Panc1 (cell line): Measurements from ENCODE around the gene ORC6. TPM values are rescaled to one million over a fixed set of nuclear protein-coding genes. Genes with fewer than 3 reads are reported as not detected.

ENCODE experiments used
- ATAC-seq: fragments of 200-7000 bp; cut with Tn5 transposase; 2 replicates; pipeline ENCODE4 v1.9.1; 2020; ENCODE audit warnings: mild to moderate bottlenecking, moderate library complexity
- BruUV-seq: library from RNA; stranded (reverse); fragments of 400-500 nt; replicated peaks from 2 replicates; lab custom pipeline; 2021; lab: Mats Ljungman, UMichigan
- CTCF ChIA-PET: fragments of 300-600 bp; sonication (Branson Sonifier 250); formaldehyde crosslinking; loops from one replicate; lab custom pipeline; 2022; ENCODE audit warnings: antibody characterized with exemption; lab: Charles Lee
- POLR2A ChIA-PET: fragments of 300-600 bp; sonication (Branson Sonifier 250); formaldehyde crosslinking; loops from one replicate; lab custom pipeline; 2022; ENCODE audit warnings: antibody characterized with exemption; lab: Charles Lee
- DNase-seq: peaks from one replicate; pipeline ENCODE4 v3.0.0-alpha.2; 2010; ENCODE audit warnings: low read depth, low spot score
- H3K27ac ChIP-seq: 2 replicates; pipeline ENCODE4 v1.5.1; 2011; ENCODE audit warnings: mild to moderate bottlenecking, low read length, inconsistent platforms
- H3K27me3 ChIP-seq: fragments of 200-500 bp; sonication (Bioruptor generic); 2 replicates; pipeline ENCODE4 v1.6.0; 2014; ENCODE audit warnings: low read length, inconsistent platforms; ENCODE audit not compliant: control insufficient read depth, insufficient read depth
- H3K36me3 ChIP-seq: fragments of 200-500 bp; sonication (Bioruptor generic); 2 replicates; pipeline ENCODE4 v1.5.1; 2014; ENCODE audit warnings: inconsistent platforms, mild to moderate bottlenecking, low read length, moderate library complexity; ENCODE audit not compliant: control insufficient read depth, insufficient read depth
- H3K4me1 ChIP-seq: 2 replicates; pipeline ENCODE4 v1.5.1; 2011; ENCODE audit warnings: inconsistent platforms, mild to moderate bottlenecking, low read length, moderate library complexity; ENCODE audit not compliant: control insufficient read depth, insufficient read depth
- H3K4me3 ChIP-seq, 2 experiments: 2 replicates each; pipeline ENCODE4 v1.5.1; 2011 to 2012; ENCODE audit warnings: low read depth in 2 of 2, low read length in 2 of 2, mild to moderate bottlenecking in 2 of 2, inconsistent platforms in 1 of 2, moderate library complexity in 1 of 2
- H3K9me3 ChIP-seq: fragments of 200-500 bp; sonication (Bioruptor generic); 2 replicates; pipeline ENCODE4 v1.5.1; 2014; ENCODE audit warnings: low read depth, mild to moderate bottlenecking, inconsistent platforms, low read length, moderate library complexity; ENCODE audit not compliant: control insufficient read depth, insufficient read depth
- CTCF ChIP-seq: fragments of 450-650 bp; IDR thresholded peaks from 2 replicates; pipeline ENCODE4 v1.5.1; 2017; ENCODE audit warnings: mild to moderate bottlenecking
- POLR2AphosphoS5 ChIP-seq: IDR thresholded peaks from 2 replicates; pipeline ENCODE4 v1.6.1; 2012; ENCODE audit warnings: mild to moderate bottlenecking, low read depth, low read length, moderate library complexity
- REST ChIP-seq, 2 experiments: IDR thresholded peaks; 2 replicates each; pipeline ENCODE4 v1.6.1; 2011 to 2012; ENCODE audit warnings: low read depth in 2 of 2, control low read depth in 1 of 2, low read length in 1 of 2, mild to moderate bottlenecking in 1 of 2, moderate library complexity in 1 of 2; ENCODE audit not compliant: insufficient read depth in 1 of 2
- SIN3A ChIP-seq: IDR thresholded peaks from 2 replicates; pipeline ENCODE4 v1.6.1; 2012; ENCODE audit warnings: low read depth, mild to moderate bottlenecking, low read length, moderate library complexity, borderline replicate concordance; ENCODE audit not compliant: insufficient read depth
- TCF7L2 ChIP-seq: IDR thresholded peaks from 2 replicates; pipeline ENCODE4 v1.6.1; 2011; ENCODE audit warnings: mild to moderate bottlenecking, low read depth, low read length, inconsistent platforms
- in situ Hi-C: cut with HindIII; loops from 2 replicates; pipeline ENCODE4 v1.10.0; 2016; ENCODE audit warnings: low sequenced_read_pairs, low pct_unique_long_range_greater_than_20kb
- intact Hi-C: fragments of 100-400 bp; cut with micrococcal nuclease; formaldehyde crosslinking; loops from one replicate; pipeline ENCODE4 v1.10.0; 2022; ENCODE audit not compliant: unreplicated experiment
- total RNA-seq: library from RNA; stranded (reverse); gene quantifications from one replicate; pipeline ENCODE4 v1.2.1, GENCODE V29; 2021; ENCODE audit not compliant: unreplicated experiment

ORC6 gene
- total RNA-seq, 1 experiment from 2014 or later = 33.5 TPM

GRCh38 chr16:46727630-46728029, 38.2 kb downstream of the ORC6 start:
- Histone ChIP-seq H3K27me3 (no peaks in the 10 kb centered on the region), H3K27ac (no peak overlapping the region), H3K4me3 (no peak overlapping the region), H3K4me1 (no peaks in the 10 kb centered on the region), H3K9me3 (no peaks in the 10 kb centered on the region; the same call in 1 of the 2 replicates), H3K36me3 (no peaks in the 10 kb centered on the region)
- ChIA-PET CTCF (no interaction called here), POLR2A (no interaction called here)
- in situ Hi-C loops (no loop called here), intact Hi-C loops (no loop called here)
- no peak for TF ChIP-seq SIN3A
- TF ChIP-seq CTCF = no peak
- no peak for TF ChIP-seq POLR2AphosphoS5
- TF ChIP-seq TCF7L2 = no peak
- TF ChIP-seq REST (IDR thresholded peaks at IDR 0.05; ENCODE audit: insufficient read depth in 1 of 2, low read depth in 2 of 2, low read length in 1 of 2) = no peak
- no TSS peak for BruUV-seq
- DNase-seq (no peak), ATAC-seq (no peak)

DNA sequence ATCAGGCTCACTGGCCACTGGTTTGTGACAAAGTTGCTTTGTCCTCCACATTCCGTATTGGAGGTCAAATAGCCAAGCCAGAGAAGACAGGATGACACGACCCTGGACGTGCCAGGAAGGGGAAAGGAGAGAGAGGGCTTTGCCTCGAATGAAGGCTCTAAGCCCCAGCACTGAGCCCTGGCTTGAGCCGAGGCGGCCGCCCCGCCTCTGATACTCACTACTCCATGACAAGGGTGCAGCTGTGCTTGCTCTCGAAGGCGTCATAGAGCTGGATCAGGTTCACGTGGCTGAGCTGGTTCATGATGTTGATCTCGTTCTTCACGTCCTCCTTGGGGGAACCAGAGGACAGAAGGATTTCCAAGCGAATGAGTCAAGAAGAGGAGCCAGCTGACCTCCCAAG, 39.3 kb downstream of the ORC6 start:
- no peaks in the 10 kb centered on the region; the same call in 1 of the 2 replicates for H3K9me3 ChIP-seq
- in situ Hi-C loops = no loop called here
- DNase-seq = no peak
- no peaks in the 10 kb centered on the region for H3K4me1 ChIP-seq
- H3K4me3 ChIP-seq = no peak overlapping the region
- intact Hi-C loops = no loop called here
- ChIA-PET CTCF (no interaction called here), POLR2A (no interaction called here)
- no peak overlapping the region for H3K27ac ChIP-seq
- no TSS peak for BruUV-seq
- TF ChIP-seq CTCF (no peak), SIN3A (no peak), TCF7L2 (no peak), POLR2AphosphoS5 (no peak)
- no peak for ATAC-seq
- H3K36me3 ChIP-seq = no peaks in the 10 kb centered on the region
- no peaks in the 10 kb centered on the region for H3K27me3 ChIP-seq
